GM19397 (cell line): ENCODE data around the gene GTF3C4.
"Not testable (repeated sequence)": the region's sequence is repeated elsewhere in the genome, so short reads cannot be mapped to it uniquely, and the experiment has no call there.

ENCODE experiments used
- ATAC-seq: cut with Tn5 transposase; IDR thresholded peaks from one replicate; pipeline ENCODE4 v1.9.1; 2021; ENCODE audit warnings: mild to moderate bottlenecking, moderate library complexity; ENCODE audit not compliant: unreplicated experiment

Gene GTF3C4

GRCh38 chr9:132694144-132694543, 23.9 kb downstream of the GTF3C4 start:
- no peak for ATAC-seq

DNA sequence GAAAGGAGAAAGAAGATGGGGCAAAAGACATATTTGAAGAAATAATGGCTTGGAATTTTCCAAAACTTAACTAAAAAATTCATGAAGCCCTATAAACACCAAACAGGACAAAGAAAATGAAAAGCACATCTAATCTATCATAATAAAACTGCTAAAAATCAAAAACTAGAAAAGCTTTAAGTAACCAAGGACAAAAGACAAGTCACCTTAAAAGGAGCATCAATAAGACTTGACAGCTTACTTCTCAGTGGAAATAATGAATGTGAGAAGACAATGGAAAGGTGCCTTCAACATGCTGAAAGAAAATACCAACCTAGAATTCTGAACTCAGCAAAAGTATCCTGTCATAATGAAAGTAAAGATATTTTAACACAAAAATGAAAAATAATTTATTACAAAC, 27.0 kb downstream of the GTF3C4 start:
- no peak for ATAC-seq

- no peak for ATAC-seq
These were observed 28.7 kb downstream of the GTF3C4 start for GRCh38 chr9:132698989-132699388.

DNA sequence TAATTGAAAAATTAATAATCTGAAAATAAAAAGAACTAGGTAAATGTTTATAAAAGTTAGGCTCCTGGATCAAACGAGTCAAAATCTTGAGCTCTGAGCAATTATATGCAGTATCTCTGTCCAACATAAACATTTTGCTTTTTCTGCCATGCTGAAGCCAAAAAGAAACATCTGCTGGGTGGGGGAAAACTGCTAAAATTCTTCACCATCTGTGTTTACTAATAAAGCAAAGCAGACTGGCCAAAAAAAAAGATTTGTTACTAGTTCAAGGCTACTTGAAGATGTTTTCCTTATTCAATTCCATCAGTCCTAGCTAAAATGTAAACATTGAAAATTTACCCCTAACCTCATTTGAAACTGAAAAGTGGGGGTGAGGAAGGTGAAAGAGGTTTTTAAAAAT, 29.7 kb downstream of the GTF3C4 start:
- ATAC-seq: no peak

- ATAC-seq: no peak
These were observed 32.0 kb downstream of the GTF3C4 start for GRCh38 chr9:132702254-132702653.

DNA sequence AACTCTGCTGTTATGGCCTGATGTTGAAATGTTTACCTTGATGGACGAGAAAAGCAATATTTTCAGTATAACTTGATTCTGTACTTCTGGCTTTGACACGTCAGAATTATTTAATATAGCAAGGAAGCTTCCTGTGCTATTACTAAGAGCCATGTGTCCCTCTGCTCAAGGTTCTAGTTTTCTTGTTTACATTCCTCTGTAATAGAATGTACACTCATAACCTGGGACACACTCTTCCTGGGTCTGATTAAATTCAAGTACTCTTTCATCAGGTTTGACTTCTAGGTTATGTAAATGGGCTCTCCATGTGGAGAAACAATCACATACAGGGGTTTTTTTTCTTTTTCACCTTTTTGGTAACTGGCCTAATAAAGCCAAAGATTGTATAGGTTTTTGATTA, 33.1 kb downstream of the GTF3C4 start:
- ATAC-seq: no peak

- ATAC-seq: no peak
These were observed 38.0 kb downstream of the GTF3C4 start for GRCh38 chr9:132708239-132708638.

- no peak for ATAC-seq
These were observed 38.6 kb downstream of the GTF3C4 start for GRCh38 chr9:132708769-132709430.

DNA sequence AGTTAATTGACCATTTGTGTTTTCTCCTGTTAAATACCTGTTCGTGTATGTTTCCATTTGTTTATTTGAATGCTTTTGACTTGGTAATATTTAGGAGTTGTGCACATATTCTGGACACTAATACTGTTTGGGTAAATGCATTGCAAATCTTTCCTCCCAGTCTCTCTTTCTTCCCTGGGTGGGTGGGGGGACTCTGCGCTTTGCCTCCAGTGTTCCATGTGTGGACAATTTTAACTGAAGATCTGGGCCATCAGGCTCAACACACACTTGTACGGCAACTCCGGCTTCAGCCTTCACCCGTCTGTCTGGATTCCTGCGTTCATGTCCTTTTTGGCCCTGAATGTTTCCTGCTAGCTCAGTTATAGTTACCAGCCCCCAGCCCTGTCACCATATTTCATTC, 40.1 kb downstream of the GTF3C4 start:
- ATAC-seq: no peak

- ATAC-seq: not testable (repeated sequence)
These were observed 40.9 kb downstream of the GTF3C4 start for GRCh38 chr9:132711152-132711551.

GRCh38 chr9:132711846-132712245, 41.6 kb downstream of the GTF3C4 start:
- ATAC-seq: no peak

- no peak for ATAC-seq
These were observed 42.5 kb downstream of the GTF3C4 start for GRCh38 chr9:132712753-132713152.

- ATAC-seq: no peak
These were observed 45.7 kb downstream of the GTF3C4 start for GRCh38 chr9:132716007-132716406.

DNA sequence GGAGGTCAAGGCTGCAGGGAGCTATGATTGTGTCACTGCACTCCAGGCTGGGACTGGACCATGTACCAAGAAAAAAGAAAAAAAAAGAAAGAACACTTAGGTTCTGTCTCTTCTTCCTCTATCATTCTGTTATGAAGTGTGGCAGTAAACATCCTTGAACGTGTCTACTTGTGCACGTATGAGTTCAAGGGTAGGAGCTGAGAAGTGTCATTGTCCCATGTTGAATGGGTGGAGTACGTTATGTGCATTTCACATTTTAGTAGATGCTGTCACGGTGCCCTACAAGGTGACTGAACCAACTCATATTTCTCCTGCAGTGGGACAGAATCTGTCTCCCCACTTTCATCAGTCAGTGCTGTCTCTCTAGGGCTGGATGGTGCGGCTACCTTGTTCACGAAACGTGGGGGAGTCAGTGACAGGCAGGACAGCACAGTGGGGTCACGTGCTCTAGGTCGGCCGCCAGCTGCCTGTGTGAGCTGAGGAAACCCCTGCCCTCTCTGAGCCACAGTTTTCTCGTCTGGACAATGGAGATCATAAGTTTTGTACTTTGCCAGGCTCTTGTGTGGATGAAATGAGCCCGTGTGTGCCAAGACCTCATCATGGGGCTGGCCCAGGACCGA, 47.2 kb downstream of the GTF3C4 start:
- ATAC-seq: no peak

DNA sequence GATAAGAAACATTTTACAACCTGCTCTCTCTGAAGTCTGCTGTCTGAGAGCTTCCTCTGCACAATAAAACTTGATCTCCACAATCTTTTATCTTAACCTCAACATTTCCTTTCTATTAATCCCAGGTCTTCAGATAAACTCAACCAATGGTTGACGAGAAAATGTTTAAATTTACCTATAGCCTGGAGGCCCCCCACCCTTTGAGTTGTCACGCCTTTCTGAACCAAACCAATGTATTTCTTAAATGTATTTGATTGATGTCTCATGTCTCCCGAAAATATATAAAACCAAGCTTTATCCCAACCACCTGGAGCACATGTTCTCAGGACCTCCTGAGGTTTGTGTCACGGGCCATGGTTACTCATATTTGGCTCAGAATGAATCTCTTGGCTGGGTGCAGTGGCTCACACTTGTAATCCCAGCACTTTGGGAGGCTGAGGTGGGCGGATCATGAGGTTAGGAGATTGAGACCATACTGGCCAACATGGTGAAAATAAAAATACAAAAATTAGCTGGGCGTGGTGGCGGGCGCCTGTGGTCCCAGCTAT, 48.2 kb downstream of the GTF3C4 start:
- not testable (repeated sequence) for ATAC-seq

DNA sequence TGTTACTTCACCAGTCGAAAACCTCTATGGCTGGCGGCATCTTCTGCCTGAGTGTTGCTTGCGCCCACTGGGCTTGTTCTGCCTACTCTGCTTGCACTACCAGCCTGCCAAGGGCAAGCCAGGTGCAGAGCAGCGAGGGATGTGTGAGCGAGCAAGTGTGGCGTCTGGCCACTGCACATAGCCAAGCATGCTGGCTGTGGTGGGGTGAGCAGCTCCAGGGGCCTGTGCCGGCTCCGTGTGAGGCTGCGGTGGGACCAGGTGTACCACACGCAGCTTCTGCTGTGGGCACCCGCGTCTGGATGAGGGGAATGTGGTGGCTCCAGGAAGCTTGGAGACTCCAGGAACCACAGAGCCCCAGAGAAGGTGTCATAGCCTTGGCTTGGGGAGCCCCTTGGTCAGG, 51.4 kb downstream of the GTF3C4 start:
- no peak for ATAC-seq

DNA sequence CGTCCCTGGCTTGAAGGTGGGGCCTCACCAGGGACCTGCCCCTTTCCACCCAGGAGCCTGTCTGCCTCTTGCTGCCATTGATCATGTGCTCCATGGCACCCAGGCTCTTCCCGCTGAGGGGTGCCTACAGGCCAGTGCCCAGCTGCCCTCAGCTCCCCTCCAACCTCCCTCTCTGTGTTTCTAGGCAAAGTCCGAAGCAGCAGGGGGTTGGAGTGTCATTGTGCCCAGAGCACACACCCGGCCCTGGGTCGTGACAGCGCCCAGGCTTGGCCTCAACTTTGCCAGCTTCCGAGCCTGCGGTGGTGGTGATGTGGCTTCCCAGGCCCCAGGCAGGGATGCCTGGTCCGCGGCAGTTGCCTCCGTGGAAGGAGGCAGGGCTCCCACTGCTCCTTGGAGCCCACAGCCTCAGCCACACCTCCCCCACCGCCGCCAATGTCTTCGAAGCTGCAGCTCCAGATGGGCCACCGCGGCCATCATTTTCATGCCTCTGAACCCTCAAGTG, 52.4 kb downstream of the GTF3C4 start:
- no peak for ATAC-seq

DNA sequence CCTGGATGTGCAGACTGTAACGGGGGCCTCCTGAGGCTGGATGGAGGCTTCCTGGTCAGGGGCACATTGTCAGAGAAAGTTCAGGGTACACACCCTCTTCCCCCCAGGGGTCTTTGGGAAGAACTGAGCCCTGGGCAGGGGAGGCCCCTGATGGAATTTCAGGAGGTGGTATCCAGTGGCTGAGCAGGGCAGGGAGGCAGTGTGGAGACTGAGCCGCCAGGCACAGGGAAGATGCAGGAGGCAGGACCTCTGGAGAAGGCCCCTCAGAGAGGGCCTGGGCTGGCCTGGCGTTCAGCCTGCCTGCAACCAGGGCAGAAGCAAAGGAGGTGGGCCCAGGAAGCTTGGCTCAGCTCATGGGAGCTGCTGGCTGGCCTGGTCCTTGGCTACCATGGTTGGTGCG, 53.5 kb downstream of the GTF3C4 start:
- ATAC-seq: no peak

- ATAC-seq: no peak
These were observed 55.0 kb downstream of the GTF3C4 start for GRCh38 chr9:132725306-132725705.

- ATAC-seq: no peak
These were observed 56.4 kb downstream of the GTF3C4 start for GRCh38 chr9:132726576-132727130.

DNA sequence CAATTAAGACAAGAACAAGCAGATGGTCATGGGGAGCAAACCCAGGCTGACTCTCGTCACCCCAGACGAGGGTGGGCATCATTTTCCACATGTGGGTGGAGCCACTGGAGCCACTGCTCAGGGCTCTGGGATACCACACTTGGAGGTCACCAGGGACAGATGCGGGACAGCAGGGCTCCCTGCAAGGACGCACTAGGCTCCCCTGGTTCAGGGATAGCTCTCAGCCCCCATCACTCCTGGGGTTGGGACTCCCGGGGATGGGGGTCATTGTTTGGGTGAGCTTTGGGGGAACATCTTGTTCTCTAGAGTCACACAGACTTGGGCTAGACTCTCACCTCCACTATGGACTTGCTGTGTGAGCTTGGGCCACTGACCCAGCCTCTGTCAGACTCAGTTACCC, 57.8 kb downstream of the GTF3C4 start:
- no peak for ATAC-seq

GRCh38 chr9:132728497-132728896, 58.2 kb downstream of the GTF3C4 start:
- no peak for ATAC-seq
